Inferior parietal cortex (tissue), 1 donor: ENCODE measurements around the gene DAPK3.
"Not testable (repeated sequence)": the region's sequence is repeated elsewhere in the genome, so short reads cannot be mapped to it uniquely, and the experiment has no call there.

Experiments
- DNase-seq: peaks from one replicate; pipeline ENCODE4 v3.0.0-alpha.2; 2016; ENCODE audit errors: extremely low spot score

DAPK3 gene

DNA sequence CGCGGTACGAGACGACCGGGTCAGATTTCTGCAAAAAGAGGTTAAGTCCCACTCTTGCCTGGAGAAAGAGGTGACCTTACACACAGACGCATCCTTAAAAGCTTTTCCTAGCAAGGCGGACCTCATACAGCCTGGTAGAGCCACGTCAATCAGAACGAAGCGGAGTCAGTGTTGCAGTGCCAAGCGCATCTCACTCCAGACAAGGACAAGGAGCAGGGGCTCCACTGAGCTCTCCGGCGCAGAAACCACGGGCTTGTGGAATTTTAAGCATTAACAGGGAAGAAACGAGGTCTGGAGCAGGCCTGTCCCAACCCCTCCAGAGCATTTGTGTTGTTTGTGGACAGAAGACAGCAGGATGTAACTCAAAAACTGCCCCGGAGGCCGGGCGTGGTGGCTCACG lies 7.2 kb upstream of the DAPK3 start:
- no peak for DNase-seq

DNA sequence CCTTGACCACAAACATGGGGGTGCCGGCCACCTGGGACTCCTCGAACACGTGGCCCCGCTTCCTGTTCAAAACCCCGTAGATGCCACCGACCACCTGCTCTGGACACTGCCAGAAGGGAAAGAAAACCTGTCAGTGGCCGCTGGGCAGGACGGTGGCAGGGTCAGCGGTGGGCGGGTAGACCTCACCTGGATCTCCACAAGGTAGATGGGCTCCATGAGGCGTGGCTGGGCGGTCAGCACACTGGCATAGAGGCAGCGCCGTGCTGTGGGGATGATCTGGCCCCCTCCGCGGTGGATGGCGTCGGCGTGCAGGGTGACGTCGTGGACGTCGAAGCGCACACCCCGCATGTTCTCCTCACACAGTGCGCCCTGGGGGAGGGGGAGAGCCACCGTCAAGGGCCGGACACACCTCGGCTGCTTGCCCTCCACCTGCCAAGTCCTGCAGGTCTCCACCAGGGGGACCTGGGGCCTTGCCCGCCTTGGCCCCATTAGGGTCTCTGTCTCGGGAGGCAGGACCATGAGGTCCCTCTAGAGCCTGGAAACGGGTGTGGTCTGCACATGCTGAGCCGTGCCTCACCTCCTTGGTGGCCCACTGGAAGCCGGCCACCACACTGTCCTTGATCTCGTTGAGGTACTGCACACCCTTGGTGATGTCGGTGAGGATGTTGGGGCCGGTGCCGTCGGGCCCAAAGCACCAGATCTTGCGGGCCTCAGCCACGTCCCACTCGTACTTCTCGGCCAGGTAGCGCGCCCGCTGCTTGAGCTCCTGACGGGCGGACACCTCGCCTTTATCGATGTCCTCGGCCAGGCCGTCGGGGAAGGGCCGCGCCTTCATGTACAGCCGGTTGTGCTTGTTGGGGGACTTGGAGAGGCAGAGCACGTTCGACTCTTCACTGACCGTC lies 6.6 kb upstream of the DAPK3 start:
- DNase-seq: no peak

DNA sequence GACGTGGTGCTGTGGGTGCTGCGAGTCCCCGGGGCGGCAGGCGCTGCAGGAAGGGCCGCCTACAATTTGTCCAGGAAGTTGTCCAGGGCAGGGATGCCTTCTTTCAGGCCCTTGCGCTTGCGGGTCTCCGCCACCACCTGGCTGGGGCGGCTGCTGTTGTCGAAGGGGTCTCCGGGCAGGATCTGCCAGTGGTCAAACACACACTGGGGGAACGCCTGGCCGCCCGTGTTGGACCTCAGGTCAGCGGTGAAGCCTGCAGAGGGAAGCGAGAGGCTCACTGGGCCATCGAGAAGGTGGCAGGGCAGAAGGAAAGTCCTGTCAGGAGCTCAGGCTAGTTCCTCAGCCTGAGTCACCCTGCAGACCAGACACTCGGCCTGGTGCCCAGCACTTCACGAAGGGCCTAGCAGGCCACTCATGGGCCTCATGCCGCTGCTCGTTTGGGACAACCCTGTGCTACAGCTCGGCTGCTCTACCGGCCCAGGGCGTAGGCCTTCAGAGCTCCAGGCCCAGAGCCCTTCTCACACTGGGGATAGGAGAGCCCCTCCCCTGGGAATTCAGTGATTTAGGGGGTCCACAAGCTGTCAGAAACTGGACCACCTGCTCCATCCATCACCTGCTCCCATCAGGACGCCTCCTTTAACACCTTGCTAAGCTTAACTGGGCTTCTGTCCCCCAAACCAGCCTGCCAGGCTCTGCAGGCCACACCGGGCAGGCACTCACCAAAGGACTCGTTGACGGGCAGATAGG lies 5.8 kb upstream of the DAPK3 start:
- no peak for DNase-seq

DNA sequence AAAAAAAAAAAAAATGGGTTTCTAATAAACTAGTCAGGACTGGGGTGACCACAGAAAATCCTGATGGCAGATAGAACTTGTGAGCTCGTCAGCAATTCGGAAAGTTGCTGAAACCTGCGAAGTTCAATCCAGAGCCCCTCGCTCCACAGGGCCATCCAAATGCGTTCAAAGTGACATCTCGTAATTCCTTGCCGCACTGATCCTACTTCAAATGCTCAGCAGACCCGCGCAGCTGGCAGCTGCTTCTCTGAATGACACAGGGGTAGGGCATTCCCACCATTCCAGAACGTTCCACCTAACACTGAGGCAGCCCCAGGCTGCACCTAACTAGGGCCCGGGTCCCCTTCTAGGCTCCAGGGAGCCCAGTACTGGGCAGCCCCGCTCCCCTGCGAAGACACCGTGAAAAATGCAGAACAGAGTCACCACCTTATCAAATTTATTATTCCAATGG lies 4.8 kb upstream of the DAPK3 start:
- DNase-seq: no peak

DNA sequence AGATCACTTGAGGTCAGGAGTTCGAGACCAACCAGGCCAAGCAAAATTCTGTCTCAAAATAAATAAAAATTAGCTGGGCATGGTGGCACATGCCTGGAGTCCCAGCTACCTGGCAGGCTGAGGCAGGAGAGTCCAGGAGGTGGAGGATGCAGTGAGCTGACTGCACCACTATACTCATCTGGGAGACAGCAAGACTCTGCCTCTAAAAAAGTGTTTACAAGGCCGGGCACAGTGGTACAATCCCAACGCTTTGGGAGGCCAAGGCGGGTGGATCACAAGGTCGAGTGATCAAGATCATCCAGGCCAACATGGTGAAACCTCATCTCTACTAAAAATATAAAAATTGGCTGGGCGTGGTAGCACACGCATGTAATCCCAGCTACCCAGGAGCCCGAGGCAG lies 4.2 kb upstream of the DAPK3 start:
- no peak for DNase-seq

DNA sequence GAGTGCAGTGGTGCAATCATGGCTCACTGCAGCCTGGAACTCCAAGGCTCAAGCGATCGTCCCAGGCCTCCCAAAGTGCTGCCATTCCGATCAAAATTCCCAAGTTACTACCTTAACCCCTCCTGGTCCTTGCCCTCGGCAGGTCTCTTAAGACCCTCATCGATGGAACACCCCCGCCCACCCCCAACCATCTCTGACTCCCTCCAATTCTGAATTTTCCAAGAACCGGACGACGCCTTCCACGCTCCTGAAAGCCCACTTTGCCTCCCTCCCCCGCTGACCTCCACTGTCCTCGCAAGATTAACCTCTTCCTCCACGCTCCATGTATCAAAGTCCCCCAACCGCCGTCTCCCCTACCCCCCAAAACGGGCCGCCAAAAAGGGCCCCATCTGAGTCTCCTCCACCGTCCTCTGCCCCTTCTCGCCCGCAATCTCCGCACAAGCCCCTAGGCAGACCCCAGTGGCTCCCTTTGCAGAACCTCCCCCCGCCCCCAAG lies 539 bp downstream of the DAPK3 start:
- no peak for DNase-seq

DNA sequence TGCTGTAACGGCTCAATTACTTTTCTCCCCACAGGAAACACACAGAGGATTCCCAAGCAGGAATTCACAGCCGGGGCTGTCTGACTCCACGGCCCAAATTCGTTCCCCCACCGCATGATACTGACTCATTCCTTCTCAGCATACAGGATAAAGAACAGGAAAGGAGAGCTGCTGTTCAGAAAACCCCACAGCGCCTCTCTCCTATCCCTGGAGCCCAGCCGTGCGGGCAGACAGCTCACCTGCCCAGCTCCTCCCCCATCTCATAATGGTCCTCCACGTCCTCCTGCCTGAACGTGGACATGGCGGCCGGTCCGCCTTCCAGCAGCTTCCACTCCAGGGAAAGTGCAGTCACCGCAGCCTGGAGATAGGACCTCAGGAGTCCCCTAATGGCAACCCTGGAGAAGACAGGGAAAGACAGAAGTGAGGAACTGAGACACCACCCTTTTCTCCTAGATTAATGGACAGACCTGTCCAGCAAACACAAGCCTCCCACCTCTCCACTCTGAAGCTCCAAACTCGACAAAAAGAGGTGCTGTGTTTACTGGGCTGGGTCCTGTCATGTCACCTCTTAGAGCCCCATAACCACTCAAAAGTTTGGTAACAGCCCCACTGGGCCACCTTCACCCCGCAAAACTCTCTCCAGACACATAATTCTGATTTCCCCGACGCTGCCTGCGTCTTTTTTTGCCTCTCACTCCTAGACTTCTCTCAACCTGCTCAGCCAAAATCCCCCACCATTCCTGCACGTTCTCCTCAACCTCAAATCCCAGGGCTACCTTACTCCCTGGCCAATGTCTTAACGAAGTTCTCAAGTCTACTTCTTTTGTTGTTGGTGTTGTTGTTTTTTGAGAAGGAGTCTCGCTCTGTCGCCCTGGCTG lies 1.2 kb downstream of the DAPK3 start:
- DNase-seq: no peak

DNA sequence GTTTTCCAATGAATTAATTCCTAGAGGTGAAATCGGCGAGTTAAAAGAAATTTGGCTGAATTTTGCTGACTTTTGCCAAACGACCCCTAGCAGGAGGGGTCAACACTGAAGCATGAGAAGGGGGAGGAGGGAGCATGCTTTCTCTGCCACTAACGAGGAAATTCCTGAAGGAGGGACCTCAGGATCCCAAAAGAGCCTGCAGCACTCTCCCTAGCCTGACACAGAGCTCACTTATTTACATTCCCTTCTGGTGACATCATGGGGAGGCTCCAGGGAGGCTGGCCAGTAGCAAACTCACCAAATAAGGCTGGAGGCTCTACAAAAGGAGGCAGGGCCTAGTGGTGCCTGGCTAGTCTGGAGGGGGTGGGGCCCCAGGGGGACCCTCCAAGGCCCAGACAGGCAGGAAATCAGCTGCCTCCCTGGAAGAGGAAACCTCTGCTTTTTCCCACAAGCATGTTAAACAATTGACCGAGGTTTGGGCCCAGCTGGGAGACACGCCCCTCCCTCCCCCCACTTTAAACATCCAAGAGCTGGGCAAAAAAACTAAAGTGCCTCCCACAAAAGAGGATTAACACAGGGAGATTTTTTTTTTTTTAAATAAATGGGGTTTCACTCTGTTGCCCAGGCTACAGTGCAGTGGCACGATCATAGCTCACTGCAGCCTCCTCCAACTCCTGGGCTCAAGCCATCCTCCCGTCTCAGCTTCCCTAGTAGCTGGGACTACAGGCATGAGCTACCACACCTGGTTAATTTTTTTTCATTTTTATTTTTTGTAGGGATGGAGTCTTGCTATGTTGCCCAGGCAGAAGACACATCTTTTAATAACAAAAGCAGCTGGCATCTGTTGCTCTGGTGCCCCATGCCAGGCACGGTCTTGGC lies 2.1 kb downstream of the DAPK3 start:
- no peak for DNase-seq

DNA sequence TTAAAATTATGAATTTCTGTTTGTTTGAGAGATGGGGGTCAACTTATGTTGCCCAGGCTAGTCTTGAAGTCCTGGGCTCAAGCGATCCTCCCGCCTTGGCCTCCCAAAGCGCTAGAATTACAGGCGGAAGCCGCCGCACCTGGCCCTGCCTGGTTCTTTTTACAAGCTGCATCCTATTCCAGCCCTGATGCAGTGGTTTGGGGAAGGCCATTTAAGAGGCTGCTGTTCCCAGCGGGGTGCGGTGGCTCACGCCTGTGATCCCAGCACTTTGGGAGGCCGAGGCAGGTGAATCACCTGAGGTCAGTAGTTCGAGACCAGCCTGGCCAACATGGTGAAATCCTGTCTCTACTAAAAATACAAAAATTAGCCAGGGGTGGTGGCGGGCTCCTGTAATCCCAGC lies 2.9 kb downstream of the DAPK3 start:
- not testable (repeated sequence) for DNase-seq

DNA sequence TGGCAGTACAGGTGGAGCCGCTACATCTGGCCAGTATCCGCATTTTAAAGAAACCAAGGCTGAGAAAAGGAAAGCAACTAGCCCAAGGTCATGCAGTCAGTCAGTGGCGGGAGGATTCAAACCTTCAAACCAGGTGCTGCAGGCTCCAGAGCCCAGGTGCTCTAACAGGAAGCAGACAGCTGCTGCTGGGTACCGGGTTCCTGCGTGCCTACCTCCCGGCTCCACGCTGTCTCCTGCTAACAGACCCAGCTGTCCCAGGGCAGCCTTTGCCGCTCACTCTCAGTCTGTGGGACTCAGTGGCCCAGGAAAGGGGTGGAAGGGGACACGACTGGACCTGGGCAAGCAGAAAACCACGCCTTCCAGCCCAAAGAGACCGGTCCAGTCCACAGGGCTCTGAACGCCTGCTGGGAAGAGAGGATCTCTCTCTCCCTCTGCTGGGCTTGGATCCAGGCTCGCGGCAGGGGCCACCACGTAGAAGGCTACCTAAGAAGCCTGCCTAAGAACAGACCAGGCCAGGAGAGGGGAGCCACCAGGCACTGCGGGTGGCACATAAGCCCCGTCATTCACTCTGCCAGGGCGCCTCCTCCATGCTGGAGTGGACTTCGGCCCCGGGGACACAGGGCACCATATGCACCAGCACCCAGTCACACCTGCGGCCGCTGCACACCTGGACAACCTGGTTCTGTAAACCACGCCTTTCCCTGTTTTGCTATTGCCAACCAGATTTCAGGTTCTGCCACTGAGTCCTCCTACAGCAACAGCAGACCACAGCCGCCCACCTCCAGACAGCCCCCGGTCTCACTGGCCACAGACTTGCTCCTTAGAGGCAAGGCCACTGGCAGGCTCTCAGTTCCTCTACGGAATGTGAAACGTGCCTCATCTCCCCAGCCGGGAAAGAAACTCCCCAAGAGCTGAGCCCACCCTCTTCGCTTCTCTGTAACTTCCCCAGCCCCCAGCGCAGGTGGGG lies 4.6 kb downstream of the DAPK3 start:
- DNase-seq: no peak

DNA sequence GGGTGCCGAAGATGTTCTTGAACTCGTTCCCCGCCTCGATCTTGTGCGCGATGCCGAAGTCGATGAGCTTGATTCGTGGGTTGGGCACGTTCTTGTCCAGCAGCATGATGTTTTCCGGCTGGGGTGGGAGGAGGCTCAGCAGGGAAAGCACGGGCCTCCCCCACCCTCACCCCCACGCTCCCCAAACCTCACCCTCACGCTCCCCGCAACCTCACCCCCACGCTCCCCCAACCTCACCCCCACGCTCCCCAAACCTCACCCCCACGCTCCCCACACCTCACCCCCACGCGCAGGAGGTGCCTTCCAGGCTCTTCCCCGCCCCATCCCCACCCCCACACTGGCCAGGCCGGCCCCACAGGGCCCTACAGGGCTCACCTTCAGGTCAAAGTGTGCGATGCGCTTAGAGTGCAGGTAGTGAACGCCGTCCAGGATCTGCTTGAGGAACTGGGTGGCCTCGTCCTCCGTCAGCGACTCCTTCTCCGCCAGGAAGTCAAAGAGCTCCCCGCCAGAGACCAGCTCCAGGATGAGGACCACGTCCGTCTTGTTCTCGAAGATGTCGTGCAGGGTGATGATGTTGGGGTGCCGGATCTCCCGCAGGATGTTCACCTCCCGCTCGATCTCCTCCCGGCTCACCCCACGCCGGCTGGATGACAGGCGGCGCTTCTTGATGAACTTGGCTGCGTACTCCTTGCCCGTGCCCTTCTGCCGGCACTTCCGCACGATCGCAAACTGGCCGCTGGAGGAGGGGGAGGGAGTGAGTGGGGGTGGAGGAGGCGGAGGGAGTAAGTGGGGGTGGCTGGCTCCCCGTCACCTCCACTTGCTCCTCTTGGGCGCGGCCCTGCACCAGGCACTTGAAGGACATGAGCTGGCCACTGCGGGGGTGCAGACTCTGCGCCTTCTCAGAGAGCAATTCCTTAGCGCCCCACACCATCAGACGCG lies 6.4 kb downstream of the DAPK3 start:
- no peak for DNase-seq

DNA sequence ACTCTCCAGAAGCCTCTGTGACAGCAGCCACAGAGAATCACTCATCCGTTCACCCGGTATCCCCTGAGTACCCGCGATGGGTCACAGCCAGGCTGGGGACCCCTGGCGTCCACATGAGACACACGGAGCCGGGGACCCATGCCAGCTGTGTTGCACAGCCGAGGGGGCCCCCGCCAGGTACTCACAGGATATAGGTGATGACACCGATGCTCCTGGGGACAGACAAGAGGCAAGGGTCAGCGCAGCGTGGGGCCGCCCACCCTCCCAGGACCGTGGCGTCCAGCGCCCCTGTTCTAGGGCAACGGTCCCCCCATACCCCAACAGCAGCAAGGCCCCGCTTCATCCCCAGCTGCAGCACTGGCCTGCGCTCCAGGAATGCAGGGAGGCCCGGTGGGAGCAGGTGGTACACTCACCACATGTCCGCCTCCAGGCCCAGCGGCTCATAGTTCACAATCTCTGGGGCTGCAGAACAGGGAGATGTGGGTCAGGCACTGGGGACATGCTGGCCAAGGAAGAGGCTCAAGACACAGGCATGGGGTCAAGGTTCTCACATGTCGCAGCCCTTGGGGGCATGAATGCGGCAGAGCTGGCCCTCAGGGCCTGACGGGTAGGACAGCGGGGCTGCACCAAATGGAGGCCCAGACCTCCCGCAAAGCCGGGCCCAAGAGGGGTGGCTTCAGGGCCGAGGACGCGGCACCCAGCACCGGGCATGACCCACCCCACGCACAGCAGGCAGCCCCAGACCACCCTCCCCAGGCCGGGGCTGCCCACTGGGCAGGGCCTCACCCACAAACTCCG lies 7.2 kb downstream of the DAPK3 start:
- DNase-seq: no peak

DNA sequence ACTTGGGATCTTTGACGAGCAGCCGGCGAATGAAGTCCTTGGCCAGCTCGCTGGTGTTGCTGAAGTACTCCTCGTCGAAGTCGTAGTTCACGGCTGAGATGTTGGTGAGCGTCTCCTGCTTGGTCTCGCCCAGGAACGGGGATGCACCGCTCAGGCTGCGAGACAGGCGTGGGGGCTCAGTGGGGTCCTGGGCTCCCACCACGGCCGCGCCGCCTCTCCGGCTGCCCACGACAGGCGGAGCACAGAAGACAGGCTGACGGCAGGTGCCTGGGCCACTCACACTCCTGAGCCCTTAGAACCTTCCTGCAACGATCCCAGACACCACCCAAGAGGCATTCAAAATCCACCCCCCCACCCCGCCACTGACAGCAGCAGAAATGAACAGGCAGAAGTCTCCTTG lies 9.9 kb downstream of the DAPK3 start:
- no peak for DNase-seq

DNA sequence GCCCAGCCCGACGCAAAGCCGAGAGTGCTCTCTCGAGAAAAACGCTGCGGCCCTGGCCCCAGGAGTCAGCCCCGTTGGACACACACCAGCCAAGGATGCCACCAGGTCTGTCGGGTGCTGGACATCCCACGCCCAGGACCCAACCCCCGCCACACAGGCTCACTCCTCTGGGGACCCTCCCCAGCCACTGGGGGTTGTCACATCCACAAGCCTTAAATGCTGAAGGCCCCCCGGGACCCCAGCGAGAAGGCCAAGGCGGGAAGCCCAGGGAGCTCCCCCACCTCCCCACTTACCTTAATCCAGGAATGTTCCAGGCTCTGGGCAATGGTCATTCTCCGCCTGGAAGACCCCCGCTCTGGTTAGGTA lies 11.2 kb downstream of the DAPK3 start:
- DNase-seq: no peak

DNA sequence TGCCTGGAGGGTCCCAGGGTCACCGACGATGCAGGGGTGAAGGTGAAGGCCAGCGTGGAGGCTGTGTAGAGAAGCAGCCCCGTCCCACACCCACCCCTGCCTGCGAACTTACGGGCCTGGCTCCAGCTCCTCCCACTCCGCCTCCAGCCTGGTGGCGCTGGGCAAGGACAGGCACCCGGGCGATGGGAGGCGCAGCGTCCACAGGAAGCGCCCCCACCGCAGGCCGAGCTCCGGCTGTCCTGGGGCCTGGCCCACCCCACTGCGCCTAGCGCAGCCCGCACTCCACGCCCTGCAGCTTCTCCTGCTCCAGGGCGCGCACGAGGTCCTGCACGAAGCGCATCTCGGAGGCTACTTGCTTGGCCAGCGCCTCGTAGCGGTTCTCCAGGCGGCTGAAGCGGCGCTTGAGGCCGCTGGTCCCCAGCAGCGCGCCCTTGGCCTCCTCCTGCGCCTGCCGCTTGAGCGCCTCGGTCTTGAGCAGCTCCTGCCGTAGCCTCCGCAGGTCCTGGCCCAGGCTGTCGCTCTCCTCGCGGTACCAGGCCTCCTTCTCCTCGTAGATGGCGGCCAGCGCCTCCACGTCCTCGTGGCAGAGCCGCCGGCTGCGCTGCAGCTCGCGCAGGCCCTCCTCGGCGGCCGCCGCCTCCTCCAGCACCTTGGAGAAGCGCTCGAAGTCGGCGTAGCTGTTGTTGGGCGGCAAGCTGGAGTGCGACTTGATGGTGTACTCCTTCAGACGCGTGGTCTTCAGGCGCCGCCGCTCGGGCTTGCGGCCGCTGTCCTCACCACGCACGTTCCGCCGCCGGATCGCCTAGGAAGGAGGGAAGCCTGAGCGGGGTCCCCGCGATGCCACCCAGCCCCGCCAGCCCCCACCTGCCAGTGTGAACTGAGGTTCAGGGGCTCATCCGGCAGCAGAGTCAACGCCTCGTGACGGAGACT lies 11.8 kb downstream of the DAPK3 start:
- no peak for DNase-seq

DNA sequence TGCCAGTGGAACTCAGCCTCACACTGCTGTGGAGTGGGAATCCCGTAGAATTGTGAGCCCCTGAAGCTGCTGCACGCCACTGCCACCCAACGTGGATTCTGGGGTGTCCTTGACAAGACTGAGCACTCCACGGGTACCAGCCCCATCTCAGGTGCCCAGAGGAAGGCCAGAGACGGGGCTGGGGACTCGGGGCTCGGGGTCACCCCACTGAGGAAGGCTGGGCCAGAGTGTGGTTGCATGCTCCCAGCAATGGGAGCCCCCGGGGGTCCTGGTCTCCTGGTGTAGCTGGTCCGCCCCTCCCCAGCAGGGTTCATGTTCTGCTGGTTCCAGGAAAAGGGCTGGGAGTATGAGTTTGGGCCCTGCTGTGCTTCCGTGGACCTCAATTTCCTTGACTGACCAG lies 15.2 kb downstream of the DAPK3 start:
- no peak for DNase-seq

DNA sequence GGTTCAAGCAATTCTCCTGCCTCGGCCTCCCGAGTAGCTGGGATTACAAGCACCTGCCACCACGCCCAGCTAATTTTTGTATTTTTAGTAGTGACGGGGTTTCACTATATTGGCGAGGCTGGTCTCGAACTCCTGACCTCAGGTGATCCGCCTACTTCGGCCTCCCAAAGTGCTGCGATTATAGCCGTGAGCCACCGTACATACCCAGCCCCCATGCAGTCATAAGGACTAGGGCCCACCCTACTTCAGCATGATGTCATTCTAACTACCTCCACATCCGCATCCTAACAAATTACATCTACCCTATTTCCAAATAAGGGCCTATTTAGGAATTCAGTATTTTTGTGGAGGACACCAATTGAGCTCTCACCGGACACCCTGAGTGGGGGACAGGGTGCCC lies 15.6 kb downstream of the DAPK3 start:
- not testable (repeated sequence) for DNase-seq
